Fibroblast of lung (primary cell): ENCODE measurements around the gene TRMT2A. TPM values are rescaled to one million over a fixed set of nuclear protein-coding genes. Genes with fewer than 3 reads are reported as not detected.

Source experiments
- DNase-seq, 2 donors: peaks; one replicate each; pipeline versions ENCODE4 v3.0.0 to v3.0.0-alpha.2; 2010; ENCODE audit warnings: low read depth in 2 of 2
- H2AFZ ChIP-seq: 2 replicates; pipeline ENCODE4 v1.5.1; 2012; ENCODE audit warnings: low read length, control low read depth, inconsistent platforms
- H3K27ac ChIP-seq: 2 replicates; pipeline ENCODE4 v1.5.1; 2011; ENCODE audit warnings: low read length, control low read depth; ENCODE audit not compliant: insufficient read depth
- H3K27me3 ChIP-seq: 2 replicates; pipeline ENCODE4 v1.5.1; 2011; ENCODE audit warnings: mild to moderate bottlenecking, low read length; ENCODE audit not compliant: control insufficient read depth, insufficient read depth
- H3K36me3 ChIP-seq: 2 replicates; pipeline ENCODE4 v1.5.1; 2011; ENCODE audit warnings: low read length; ENCODE audit not compliant: control insufficient read depth, insufficient read depth
- H3K4me1 ChIP-seq: 2 replicates; pipeline ENCODE4 v1.5.1; 2011; ENCODE audit warnings: low read length; ENCODE audit not compliant: control insufficient read depth, insufficient read depth; ENCODE audit errors: extremely low read depth
- H3K4me2 ChIP-seq: 2 replicates; pipeline ENCODE4 v1.5.1; 2011; ENCODE audit warnings: low read length, control low read depth; ENCODE audit not compliant: insufficient read depth; ENCODE audit errors: extremely low read depth
- H3K4me3 ChIP-seq, 4 experiments: fragments of 200-600 bp in 1 of 4; sonication (generic) in 1 of 4; replicated peaks in 1 of 4; 2 replicates each; pipeline ENCODE4 v1.5.1; 2011 to 2016; ENCODE audit warnings: low read length in 4 of 4, low read depth in 3 of 4, mild to moderate bottlenecking in 3 of 4, control low read depth in 2 of 4, inconsistent platforms in 1 of 4, mixed read lengths in 1 of 4; ENCODE audit not compliant: insufficient read depth in 1 of 4; ENCODE audit errors: control extremely low read depth in 1 of 4
- H3K79me2 ChIP-seq: 2 replicates; pipeline ENCODE4 v1.5.1; 2012; ENCODE audit warnings: mild to moderate bottlenecking, low read length, inconsistent platforms; ENCODE audit not compliant: control insufficient read depth, insufficient read depth
- H3K9ac ChIP-seq: 2 replicates; pipeline ENCODE4 v1.5.1; 2011; ENCODE audit warnings: mild to moderate bottlenecking, low read length, control low read depth; ENCODE audit not compliant: insufficient read depth
- H3K9me3 ChIP-seq: 2 replicates; pipeline ENCODE4 v1.5.1; 2012; ENCODE audit warnings: low read depth, low read length; ENCODE audit not compliant: control insufficient read depth, insufficient read depth
- H4K20me1 ChIP-seq: 2 replicates; pipeline ENCODE4 v1.5.1; 2011; ENCODE audit warnings: low read length; ENCODE audit not compliant: control insufficient read depth, insufficient read depth; ENCODE audit errors: extremely low read depth
- CTCF ChIP-seq, 2 donors: IDR thresholded peaks in 1 of 2; conservative IDR thresholded peaks in 1 of 2; 1 replicate in 1 of 2; 2 replicates in 1 of 2; pipeline ENCODE4 v1.5.1; 2011 to 2012; ENCODE audit warnings: low read length in 2 of 2, control low read depth in 1 of 2, inconsistent platforms in 1 of 2, low read depth in 1 of 2, mild to moderate bottlenecking in 1 of 2
- EZH2 ChIP-seq: IDR thresholded peaks from 2 replicates; pipeline ENCODE4 v1.5.1; 2012; ENCODE audit warnings: low read length, control low read depth, mild to moderate bottlenecking; ENCODE audit errors: missing control alignments
- polyA plus RNA-seq, 2 donors: library from polyadenylated mRNA; depleted of rRNA in 1 of 2; stranded (reverse) in 1 of 2; unstranded in 1 of 2; fragments of >200 nt; gene quantifications; 2 replicates each; pipeline ENCODE4 v1.2.1, GENCODE V29; 2011 to 2012; ENCODE audit warnings: missing spikeins in 1 of 2
- total RNA-seq: library from RNA; depleted of rRNA; stranded (reverse); fragments of >200 nt; gene quantifications from 2 replicates; pipeline ENCODE4 v1.2.1, GENCODE V29; 2014

The TRMT2A gene
- total and polyA plus RNA-seq, 2 donors (not counting 1 experiment from before 2014, with no cell fraction given) = 13.5 to 52.2 TPM

- Histone ChIP-seq H3K4me2 (no peak overlapping the region), H3K9ac (no peak overlapping the region), H3K36me3 (peaks cover 29% of the 10 kb centered on the region), H3K9me3 (no peaks in the 10 kb centered on the region), H4K20me1 (no peaks in the 10 kb centered on the region), H3K79me2 (peaks cover 78% of the 10 kb centered on the region), H3K4me3 (no peak overlapping the region), H3K27me3 (no peaks in the 10 kb centered on the region), H3K4me1 (peaks cover 6% of the 10 kb centered on the region), H2AFZ (no peak overlapping the region), H3K27ac (no peak overlapping the region)
- TF ChIP-seq EZH2 (no peak), CTCF (conservative IDR thresholded peaks at IDR 0.05 in 1 of 2, IDR thresholded peaks at IDR 0.05 in 1 of 2; ENCODE audit: low read depth in 1 of 2, low read length in 2 of 2) (no peak)
- DNase-seq = no peak
Measured at GRCh38 chr22:20086101-20086599, 30.9 kb downstream of the TRMT2A start.

- H2AFZ ChIP-seq = no peak overlapping the region
- H3K27ac ChIP-seq = no peak overlapping the region
- no peak for TF ChIP-seq EZH2
- no peak for TF ChIP-seq CTCF (conservative IDR thresholded peaks at IDR 0.05 in 1 of 2, IDR thresholded peaks at IDR 0.05 in 1 of 2; ENCODE audit: low read depth in 1 of 2, low read length in 2 of 2)
- no peaks in the 10 kb centered on the region for H4K20me1 ChIP-seq
- peaks cover 82% of the 10 kb centered on the region for H3K79me2 ChIP-seq
- no peak for DNase-seq
- H3K9ac ChIP-seq = no peak overlapping the region
- no peaks in the 10 kb centered on the region for H3K27me3 ChIP-seq
- peaks cover 6% of the 10 kb centered on the region for H3K4me1 ChIP-seq
- H3K4me2 ChIP-seq = no peak overlapping the region
- H3K36me3 ChIP-seq = peaks cover 27% of the 10 kb centered on the region
- H3K9me3 ChIP-seq = no peaks in the 10 kb centered on the region
- H3K4me3 ChIP-seq = no peak overlapping the region
Measured at GRCh38 chr22:20085651-20086050, 31.4 kb downstream of the TRMT2A start.

GRCh38 chr22:20084547-20085413 lies 32.2 kb downstream of the TRMT2A start:
- Histone ChIP-seq H3K9me3 (no peaks in the 10 kb centered on the region), H3K79me2 (peaks cover 84% of the 10 kb centered on the region), H3K4me2 (no peak overlapping the region), H3K9ac (no peak overlapping the region), H3K4me1 (peaks cover 6% of the 10 kb centered on the region), H3K4me3 (no peak overlapping the region), H3K27ac (no peak overlapping the region), H4K20me1 (no peaks in the 10 kb centered on the region), H3K36me3 (peaks cover 24% of the 10 kb centered on the region), H3K27me3 (no peaks in the 10 kb centered on the region), H2AFZ (no peak overlapping the region)
- peak; percentile 12 to 30 for TF ChIP-seq CTCF (conservative IDR thresholded peaks at IDR 0.05 in 1 of 2, IDR thresholded peaks at IDR 0.05 in 1 of 2; ENCODE audit: low read depth in 1 of 2, low read length in 2 of 2)
- no peak for TF ChIP-seq EZH2
- peak in 1 of 2 donors; percentile 7 for DNase-seq
